Kidney tubule cell (primary cell): ENCODE measurements around the gene PHLDB3.
"Not testable (repeated sequence)": the region's sequence is repeated elsewhere in the genome, so short reads cannot be mapped to it uniquely, and the experiment has no call there.

Source experiments
- DNase-seq: peaks from one replicate; pipeline ENCODE4 v3.0.0-alpha.2; 2018; ENCODE audit warnings: low spot score

PHLDB3 gene

DNA sequence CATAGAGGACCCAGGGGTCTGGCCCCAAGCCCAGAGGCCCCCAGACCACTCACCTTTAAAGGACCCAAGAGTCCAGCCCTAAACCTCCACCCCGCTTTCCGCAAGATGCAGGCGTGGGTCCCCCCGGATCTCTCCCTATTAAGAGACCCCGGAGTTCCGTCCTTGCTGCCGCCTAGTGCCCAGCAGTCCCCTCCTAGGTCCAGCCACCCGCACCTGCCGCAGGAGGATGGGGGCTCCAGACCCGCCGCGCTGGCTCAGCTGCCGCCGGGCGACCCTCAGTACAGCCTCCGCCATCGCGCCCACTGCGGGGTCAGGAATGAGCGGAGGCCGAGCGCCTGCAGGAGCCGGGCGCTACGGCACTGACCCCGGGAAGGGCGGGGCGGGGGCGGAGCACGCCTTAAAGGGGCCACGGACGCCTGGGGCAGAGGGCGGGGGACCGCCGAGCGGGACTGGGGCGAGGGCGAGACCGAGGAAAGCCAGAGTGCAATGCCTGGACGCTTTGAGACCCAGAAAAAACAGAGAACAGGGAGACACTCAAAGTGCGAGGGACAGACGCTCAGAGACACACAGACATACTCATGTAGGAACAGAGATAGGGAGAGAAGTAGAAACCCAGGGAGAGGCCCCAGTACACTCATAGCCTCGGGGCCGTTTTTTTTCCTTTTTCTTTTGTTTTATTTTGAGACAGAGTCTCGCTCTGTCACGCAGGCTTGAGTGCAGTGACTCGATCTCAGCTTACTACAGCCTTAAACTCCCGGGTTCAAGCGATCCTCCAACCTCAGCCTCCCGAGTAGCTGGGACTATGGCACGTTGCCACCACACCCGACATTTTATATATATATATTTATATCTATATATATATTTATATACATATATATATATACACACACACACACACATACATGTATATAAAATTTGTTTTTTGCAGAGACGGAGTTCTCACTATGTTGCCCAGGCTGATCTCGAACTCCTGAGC, 22.6 kb upstream of the PHLDB3 start, which contains the start of gene ETHE1:
Gene ETHE1 (minus strand): TSS at position 318 of the 976 bp plus-strand sequence. CDS start 24 bp downstream, at position 294.
- peak; percentile 73 for DNase-seq

DNA sequence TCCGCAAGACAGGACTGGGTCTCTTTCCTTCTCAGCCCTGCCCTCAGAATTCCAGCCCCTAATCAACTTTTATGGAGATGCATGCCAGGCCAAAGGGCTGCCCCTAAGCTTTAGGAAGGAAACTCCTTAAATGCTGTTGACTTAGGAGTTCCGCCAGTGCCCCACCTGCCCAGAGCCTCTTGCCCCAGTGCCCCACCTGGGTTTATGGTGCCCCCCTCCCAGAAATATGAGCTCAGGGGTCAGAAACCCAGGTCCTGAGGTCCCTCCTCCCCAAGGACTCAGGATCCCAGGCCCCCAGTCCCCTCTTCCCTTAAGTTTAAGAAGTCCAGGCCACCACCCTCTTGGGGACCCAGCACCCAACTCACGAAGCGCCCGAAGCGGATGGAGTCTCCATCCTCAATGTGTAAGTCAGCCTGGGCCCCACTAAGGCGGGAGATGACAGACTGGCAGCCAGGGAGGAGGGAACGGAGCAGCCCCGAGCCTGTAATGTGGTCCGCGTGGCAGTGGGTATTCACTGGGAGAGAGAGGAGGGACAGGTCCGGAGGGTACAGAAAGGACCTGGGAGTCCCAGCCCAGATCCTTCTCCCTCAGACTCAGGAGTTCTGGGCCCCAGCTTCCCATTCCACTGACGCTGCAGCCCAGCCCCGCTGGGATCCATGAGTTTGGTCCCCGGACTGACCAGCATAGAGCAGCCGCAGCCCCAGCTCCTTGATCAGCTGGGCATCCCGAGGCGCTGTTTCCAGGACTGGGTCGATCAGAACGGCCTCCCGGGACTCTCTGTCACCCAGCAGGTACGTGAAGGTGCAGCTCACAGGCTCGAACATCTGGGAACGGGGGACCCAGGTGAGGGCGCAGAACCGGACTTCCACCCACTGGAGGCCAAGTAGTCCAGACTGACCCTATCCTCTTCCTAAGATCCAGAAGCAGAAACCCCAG, 21.6 kb upstream of the PHLDB3 start:
- DNase-seq: peak; percentile 32

GRCh38 chr19:43524922-43525835, 20.6 kb upstream of the PHLDB3 start:
- peak; percentile 72 for DNase-seq

- DNase-seq: not testable (repeated sequence)
Measured at GRCh38 chr19:43523696-43524095, 19.1 kb upstream of the PHLDB3 start.

DNA sequence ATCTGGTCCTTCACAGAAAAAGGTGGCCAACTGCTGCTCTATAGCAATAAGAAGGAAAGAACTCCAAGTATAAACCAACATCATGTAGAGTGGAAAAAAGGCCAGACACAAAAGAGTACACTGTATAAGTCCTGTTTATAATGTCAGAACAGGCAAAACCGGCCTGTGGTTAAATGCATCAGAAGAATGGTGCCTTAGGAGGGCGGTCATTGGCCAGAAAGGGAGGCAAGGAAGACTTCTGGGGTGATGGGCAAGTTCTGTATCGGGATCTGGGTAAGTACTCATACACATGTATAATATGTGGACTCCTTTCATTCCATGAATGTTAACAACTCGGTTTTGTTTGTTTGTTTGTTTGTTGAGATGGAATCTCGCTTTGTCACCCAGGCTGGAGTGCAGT, 18.4 kb upstream of the PHLDB3 start:
- no peak for DNase-seq

- peak; percentile 94 for DNase-seq
Measured at GRCh38 chr19:43519436-43520088, 15.0 kb upstream of the PHLDB3 start.

GRCh38 chr19:43518051-43518450, 13.5 kb upstream of the PHLDB3 start:
- DNase-seq: no peak

DNA sequence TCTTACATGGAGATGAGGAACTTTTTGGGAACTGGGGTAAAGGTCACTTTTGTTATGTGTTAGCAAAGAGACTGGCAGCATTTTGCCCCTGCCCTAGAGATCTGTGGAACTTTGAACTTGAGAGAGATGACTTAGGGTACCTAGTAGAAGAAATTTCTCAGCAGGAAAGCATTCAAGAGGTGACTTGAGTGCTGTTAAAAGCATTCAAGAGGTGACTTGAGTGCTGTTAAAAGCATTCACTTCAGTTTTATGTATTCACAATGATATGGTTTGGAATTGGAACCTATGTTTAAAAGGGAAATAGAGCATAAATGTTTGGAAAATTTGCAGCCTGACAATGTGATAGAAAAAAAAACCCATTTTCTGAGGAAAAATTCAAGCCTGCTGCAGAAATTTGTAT, 7.9 kb upstream of the PHLDB3 start:
- DNase-seq: not testable (repeated sequence)

- no peak for DNase-seq
Measured at GRCh38 chr19:43511324-43511723, 6.8 kb upstream of the PHLDB3 start.

- DNase-seq: no peak
Measured at GRCh38 chr19:43510713-43511112, 6.2 kb upstream of the PHLDB3 start.

- DNase-seq: no peak
Measured at GRCh38 chr19:43507880-43508279, 3.3 kb upstream of the PHLDB3 start.

DNA sequence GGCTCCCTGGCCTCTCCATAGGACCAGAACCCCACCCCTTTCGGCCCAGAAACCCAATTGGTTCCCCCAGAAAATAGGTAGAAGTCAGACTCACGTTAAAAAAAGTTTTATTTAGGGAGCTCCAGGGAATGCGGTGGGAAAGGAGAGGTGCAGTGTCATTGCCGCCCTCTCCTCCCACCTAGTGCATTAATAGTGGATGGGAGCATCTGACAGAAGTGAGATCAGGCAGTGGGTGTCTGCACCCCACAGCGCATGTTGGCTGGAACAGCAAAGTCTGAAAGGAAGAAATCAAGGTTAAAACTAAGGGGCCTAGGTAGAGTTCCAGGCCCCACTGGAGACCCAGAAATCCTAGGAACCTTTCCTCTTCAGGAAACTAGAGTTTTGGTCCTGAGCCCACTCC, 2.1 kb upstream of the PHLDB3 start:
- DNase-seq: no peak

- no peak for DNase-seq
Measured at GRCh38 chr19:43505941-43506340, 1.4 kb upstream of the PHLDB3 start.

DNA sequence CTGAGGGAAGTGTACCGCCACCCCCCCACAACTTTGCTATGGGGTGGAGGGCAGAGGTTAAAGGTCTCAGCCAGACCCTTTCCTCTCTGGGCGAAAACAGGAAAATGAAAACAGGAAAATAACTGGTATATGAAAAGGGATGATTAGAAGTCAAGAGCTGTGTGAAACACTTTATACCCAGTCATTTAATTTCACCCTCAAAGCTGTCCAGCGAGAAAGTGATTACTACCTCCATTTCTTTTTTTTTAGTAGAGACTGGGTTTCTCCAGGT, 575 bp upstream of the PHLDB3 start:
- no peak for DNase-seq

- peak; percentile 92 for DNase-seq
Measured at GRCh38 chr19:43503501-43504425, 783 bp downstream of the PHLDB3 start.

DNA sequence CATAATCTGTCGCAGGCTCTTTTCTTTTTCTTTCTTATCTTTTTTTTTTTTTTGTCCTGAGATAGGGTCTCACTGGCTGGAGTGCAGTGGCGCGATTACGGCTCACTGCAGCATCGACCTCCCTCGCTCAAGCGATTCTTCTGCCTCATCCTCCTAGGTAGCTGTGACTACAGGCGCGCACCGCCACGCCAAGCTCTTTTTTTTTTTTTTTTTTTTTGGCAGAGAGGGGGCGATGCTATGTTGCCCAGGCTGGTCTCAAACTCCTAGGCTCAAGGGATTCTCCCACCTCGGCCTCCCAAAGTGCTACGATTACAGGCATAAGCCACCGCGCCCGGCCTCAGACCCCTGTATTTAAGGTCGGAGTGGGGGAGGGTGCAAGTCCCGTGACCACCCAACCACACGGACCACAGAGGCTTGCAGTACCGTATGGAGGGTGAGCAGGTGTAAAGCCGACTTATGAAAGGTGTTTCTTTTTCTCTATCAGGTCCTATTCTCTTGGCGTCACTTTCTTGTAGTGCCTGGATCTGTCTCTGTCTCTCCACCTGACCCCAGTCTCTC, 2.0 kb downstream of the PHLDB3 start:
- DNase-seq: no peak

DNA sequence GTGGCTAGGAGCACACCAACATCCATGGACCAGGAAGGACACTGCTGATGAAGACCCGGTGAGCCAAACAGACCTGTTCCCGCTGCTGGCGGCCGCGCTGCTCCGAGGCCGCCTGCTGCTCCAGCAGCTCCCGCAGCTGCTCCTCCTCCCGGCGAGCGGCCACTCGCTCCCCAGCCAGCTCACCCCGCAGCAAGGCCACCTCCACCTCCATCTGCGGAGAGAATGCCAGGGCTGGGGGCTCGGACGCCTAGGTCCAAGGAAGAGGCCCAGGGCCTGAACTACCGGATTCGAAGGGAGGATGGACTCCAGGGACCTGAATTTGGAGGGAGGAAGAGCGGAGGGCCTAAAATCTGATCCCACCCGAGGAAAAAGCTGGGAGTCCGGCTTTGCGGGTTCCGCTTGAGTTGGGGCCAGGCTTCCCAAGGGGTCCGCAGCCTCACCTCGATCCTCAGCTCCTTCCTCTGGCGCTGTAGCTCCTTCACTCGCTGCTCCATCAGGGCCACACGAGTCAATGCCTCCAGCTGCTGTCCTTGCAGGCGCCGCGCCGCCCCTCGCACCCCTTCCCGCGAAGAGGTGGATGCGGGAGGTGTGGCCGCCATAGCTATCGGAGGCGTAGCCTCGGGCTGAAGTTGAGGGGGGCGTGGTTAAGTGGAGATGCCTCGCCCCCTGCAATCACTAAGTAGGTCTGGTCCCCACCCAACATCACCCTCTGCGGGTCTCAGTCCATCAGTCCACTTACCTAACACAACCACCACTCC, 2.7 kb downstream of the PHLDB3 start:
- DNase-seq: no peak

- no peak for DNase-seq
Measured at GRCh38 chr19:43499042-43499441, 5.5 kb downstream of the PHLDB3 start.

- no peak for DNase-seq
Measured at GRCh38 chr19:43498233-43498842, 6.2 kb downstream of the PHLDB3 start.
